ENCODE results near the gene SEMA3G. TPM values are rescaled to one million over a fixed set of nuclear protein-coding genes. Genes with fewer than 3 reads are reported as not detected.

SEMA3G gene
- total and polyA plus RNA-seq, 11 donors, result 11.4 to 29.0 (median 14.4) TPM

DNA sequence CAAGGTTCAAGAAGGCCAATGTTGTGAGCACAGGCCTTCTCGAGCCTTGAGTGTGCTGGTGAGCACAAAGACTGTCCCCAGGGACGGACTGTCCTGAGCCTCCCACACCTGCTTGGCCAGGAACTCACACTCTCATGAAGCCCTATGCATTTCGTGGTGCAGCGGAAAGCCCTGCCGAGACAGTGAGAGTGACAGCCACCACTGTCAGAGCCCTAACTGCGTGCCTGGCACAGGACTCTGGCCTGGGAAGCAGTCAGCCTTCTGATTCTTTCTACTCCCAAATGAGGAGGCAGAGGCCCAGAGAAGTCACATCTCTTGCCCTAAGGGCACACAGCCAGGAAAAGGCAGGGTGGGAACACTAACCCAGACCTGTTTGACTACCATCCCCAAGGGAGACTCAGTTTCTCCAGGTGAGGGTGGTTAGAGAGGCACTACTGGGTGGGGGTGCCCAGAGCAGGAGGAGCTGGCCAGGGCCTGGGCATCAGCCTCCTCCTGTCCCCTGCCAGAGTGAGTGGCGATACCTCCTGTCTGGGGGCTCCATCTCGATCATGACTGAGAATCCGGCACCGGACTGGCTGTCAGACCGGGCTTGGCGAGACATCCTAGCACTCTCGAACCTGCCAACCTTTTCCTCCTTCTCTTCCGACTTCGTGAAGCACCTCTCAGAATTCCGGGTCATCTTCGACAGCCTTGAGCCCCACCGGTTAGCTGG is 50.8 kb downstream of the SEMA3G start:
- TF ChIP-seq POLR2A (IDR thresholded peaks at IDR 0.05), result no peak
- TF ChIP-seq, protein P1, sequence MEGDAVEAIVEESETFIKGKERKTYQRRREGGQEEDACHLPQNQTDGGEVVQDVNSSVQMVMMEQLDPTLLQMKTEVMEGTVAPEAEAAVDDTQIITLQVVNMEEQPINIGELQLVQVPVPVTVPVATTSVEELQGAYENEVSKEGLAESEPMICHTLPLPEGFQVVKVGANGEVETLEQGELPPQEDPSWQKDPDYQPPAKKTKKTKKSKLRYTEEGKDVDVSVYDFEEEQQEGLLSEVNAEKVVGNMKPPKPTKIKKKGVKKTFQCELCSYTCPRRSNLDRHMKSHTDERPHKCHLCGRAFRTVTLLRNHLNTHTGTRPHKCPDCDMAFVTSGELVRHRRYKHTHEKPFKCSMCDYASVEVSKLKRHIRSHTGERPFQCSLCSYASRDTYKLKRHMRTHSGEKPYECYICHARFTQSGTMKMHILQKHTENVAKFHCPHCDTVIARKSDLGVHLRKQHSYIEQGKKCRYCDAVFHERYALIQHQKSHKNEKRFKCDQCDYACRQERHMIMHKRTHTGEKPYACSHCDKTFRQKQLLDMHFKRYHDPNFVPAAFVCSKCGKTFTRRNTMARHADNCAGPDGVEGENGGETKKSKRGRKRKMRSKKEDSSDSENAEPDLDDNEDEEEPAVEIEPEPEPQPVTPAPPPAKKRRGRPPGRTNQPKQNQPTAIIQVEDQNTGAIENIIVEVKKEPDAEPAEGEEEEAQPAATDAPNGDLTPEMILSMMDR (IDR thresholded peaks at IDR 0.05), result no peak
- H3K4me3 ChIP-seq, result no peak overlapping the region
- ATAC-seq, result no peak
- peaks cover 0 to 51% (median 11%) of the 10 kb centered on the region in 9 donors for H3K36me3 ChIP-seq
- H3K9me3 ChIP-seq, result no peaks in the 10 kb centered on the region
- WGBS, 4 donors, result 91 to 95% (median 93%) methylated on average over 14 to 18 of the region's 18 CpGs
- no peaks in the 10 kb centered on the region for H3K27me3 ChIP-seq
- intact Hi-C loops (cut with DNase I), result no loop called here
- DNase-seq, result peak in 1 of 5 donors; percentile 15
- H3K4me1 ChIP-seq, result no peaks in the 10 kb centered on the region
- H3K27ac ChIP-seq, result no peak overlapping the region

DNA sequence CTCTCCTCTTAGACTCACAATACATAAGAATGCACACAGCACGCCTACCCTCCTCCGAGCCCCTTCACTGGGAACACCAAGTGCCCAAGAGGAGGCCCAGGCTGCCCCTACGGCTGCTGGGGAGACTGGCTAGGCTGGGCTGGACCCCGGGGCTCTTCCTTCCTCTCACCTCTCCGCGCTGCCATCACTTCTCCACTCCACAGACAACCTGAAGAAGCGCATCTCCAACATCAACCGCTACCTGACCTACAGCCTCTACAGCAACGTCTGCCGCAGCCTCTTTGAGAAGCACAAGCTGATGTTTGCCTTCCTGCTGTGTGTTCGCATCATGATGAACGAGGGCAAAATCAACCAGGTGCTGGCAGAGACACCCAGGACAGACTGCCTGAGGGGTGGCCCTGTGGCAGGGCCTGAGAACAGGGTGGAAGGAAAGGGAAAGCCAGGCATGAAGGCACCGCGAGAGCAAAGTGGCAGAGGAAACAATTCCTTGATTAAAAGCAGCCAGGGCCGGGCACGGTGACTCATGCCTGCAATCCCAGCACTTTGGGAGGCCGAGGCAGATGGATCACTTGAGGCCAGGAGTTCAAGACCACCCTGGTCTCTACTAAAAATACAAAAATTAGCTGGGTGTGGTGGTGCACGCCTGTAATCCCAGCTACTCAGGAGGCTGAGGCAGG is 51.6 kb downstream of the SEMA3G start:
- Histone ChIP-seq H3K27ac (no peak overlapping the region), H3K4me3 (no peak overlapping the region), H3K36me3 (peaks cover 0 to 53% (median 16%) of the 10 kb centered on the region in 9 donors), H3K4me1 (no peaks in the 10 kb centered on the region), H3K9me3 (no peaks in the 10 kb centered on the region), H3K27me3 (no peaks in the 10 kb centered on the region)
- DNase-seq (peak in 1 of 5 donors; percentile 31), ATAC-seq (no peak)
- TF ChIP-seq POLR2A (IDR thresholded peaks at IDR 0.05), result no peak
- TF ChIP-seq, protein P1 (IDR thresholded peaks at IDR 0.05), result no peak
- intact Hi-C loops (cut with DNase I), result no loop called here
- WGBS, 4 donors, result 92 to 94% (median 93%) methylated on average over 17 to 18 of the region's 18 CpGs

DNA sequence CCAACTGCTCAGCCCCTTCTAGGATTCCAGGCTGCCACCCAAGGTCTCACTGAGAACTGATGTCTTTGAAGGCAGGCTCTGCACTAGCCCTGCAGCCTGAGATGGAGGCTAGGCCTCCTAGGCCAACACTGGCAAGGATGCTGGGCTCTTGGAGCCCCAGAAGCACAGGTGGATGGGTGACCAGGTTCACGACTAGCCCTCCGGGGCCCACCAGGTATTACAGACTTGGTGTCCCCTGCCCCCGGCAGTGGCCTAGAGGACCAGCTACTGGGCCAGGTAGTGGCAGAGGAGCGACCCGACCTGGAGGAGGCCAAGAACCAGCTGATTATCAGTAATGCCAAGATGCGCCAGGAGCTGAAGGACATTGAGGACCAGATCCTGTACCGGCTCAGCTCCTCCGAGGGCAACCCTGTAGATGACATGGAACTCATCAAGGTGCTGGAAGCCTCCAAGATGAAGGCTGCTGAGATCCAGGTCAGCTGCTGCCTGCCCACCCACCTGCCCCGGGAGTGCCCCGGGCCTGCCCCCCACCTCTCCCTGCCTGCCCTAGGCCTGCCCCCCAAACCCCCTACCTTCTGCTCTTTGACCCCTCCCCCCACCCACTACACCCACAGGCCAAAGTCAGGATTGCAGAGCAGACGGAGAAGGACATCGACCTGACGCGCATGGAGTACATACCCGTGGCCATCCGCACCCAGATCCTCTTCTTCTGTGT is 52.5 kb downstream of the SEMA3G start:
- Histone ChIP-seq H3K27me3 (no peaks in the 10 kb centered on the region), H3K4me1 (no peaks in the 10 kb centered on the region), H3K36me3 (peaks cover 0 to 55% (median 16%) of the 10 kb centered on the region in 9 donors), H3K27ac (no peak overlapping the region), H3K4me3 (no peak overlapping the region), H3K9me3 (no peaks in the 10 kb centered on the region)
- ATAC-seq (no peak), DNase-seq (peak in 1 of 5 donors; percentile 20)
- no peak for TF ChIP-seq POLR2A (IDR thresholded peaks at IDR 0.05)
- intact Hi-C loops (cut with DNase I), result no loop called here
- WGBS, 4 donors, result 80 to 97% (median 95%) methylated on average over 2 to 16 of the region's 16 CpGs

DNA sequence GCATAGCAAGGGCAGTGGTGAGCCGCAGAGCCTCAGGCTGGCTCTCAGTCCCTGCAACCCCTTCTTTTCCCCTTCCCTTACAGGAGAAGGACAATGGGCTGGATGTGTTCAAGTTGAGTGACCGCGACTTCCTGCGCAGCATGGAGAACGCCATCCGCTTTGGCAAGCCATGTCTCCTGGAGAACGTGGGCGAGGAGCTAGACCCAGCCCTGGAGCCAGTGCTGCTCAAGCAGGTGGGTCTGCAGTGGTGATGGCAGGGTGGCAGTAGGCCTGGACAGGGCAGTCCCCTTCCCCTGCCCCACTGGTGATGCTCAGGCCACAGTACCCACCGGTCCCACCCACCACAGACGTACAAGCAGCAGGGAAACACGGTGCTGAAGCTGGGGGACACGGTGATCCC is 53.8 kb downstream of the SEMA3G start:
- Histone ChIP-seq H3K27ac (no peak overlapping the region), H3K36me3 (peaks cover 0 to 63% (median 16%) of the 10 kb centered on the region in 9 donors), H3K4me1 (no peaks in the 10 kb centered on the region), H3K27me3 (no peaks in the 10 kb centered on the region), H3K9me3 (no peaks in the 10 kb centered on the region), H3K4me3 (no peak overlapping the region)
- WGBS, 4 donors, result 95 to 98% (median 97%) methylated on average over 7 to 12 of the region's 12 CpGs
- intact Hi-C loops (cut with DNase I), result no loop called here
- ATAC-seq, result no peak
- DNase-seq, result peak in 1 of 5 donors; percentile 48
- TF ChIP-seq POLR2A (IDR thresholded peaks at IDR 0.05), result no peak
- TF ChIP-seq, protein P1 (IDR thresholded peaks at IDR 0.05), result no peak

Data from heart left ventricle (tissue), 16 donors.